ENCODE data around the gene TXNRD2. TPM values are rescaled to one million over a fixed set of nuclear protein-coding genes. Genes with fewer than 3 reads are reported as not detected.
"Not testable (repeated sequence)": the region's sequence is repeated elsewhere in the genome, so short reads cannot be mapped to it uniquely, and the experiment has no call there.

Gene TXNRD2
- total RNA-seq, 1 donor from 2014 or later = 5.8 TPM

GRCh38 chr22:19909350-19910179 lies 32.1 kb downstream of the TXNRD2 start:
- no peak overlapping the region for H3K4me3 ChIP-seq (ENCODE audit: low read depth, low read length)
- peak; percentile 42 for DNase-seq (ENCODE audit: low read depth)
- peak; percentile 92 for TF ChIP-seq CTCF (conservative IDR thresholded peaks at IDR 0.05; ENCODE audit: low read depth, low read length)

- not testable (repeated sequence) for DNase-seq (ENCODE audit: low read depth); H3K4me3 ChIP-seq (ENCODE audit: low read depth, low read length)
These were observed 33.7 kb downstream of the TXNRD2 start for GRCh38 chr22:19907902-19908301.

GRCh38 chr22:19906864-19907263 lies 34.8 kb downstream of the TXNRD2 start:
- H3K4me3 ChIP-seq (ENCODE audit: low read depth, low read length) = not testable (repeated sequence)

GRCh38 chr22:19905347-19906276 lies 36.0 kb downstream of the TXNRD2 start:
- TF ChIP-seq CTCF (conservative IDR thresholded peaks at IDR 0.05; ENCODE audit: low read depth, low read length) = no peak
- DNase-seq (ENCODE audit: low read depth) = no peak

More at GRCh38 chr22:19906864-19907263, 34.8 kb downstream of the TXNRD2 start:
- not testable (repeated sequence) for DNase-seq (ENCODE audit: low read depth)

GRCh38 chr22:19904935-19905334 lies 36.7 kb downstream of the TXNRD2 start:
- no peak overlapping the region for H3K4me3 ChIP-seq (ENCODE audit: low read depth, low read length)
- no peak for DNase-seq (ENCODE audit: low read depth)
- TF ChIP-seq CTCF (conservative IDR thresholded peaks at IDR 0.05; ENCODE audit: low read depth, low read length) = no peak

More at GRCh38 chr22:19905347-19906276, 36.0 kb downstream of the TXNRD2 start:
- H3K4me3 ChIP-seq (ENCODE audit: low read depth, low read length) = no peak overlapping the region

GRCh38 chr22:19904174-19904856 lies 37.3 kb downstream of the TXNRD2 start:
- no peak for DNase-seq (ENCODE audit: low read depth)
- TF ChIP-seq CTCF (conservative IDR thresholded peaks at IDR 0.05; ENCODE audit: low read depth, low read length) = no peak
- H3K4me3 ChIP-seq (ENCODE audit: low read depth, low read length) = no peak overlapping the region

- no peak for TF ChIP-seq CTCF (conservative IDR thresholded peaks at IDR 0.05; ENCODE audit: low read depth, low read length)
- no peak for DNase-seq (ENCODE audit: low read depth)
- H3K4me3 ChIP-seq (ENCODE audit: low read depth, low read length) = no peak overlapping the region
These were observed 38.1 kb downstream of the TXNRD2 start for GRCh38 chr22:19903513-19903912.
